Fibroblast of the conjunctiva (primary cell): Measurements from ENCODE around the gene PRKAB1.

Source experiments
- DNase-seq: peaks from one replicate; pipeline ENCODE4 v3.0.0-alpha.2; 2010; ENCODE audit warnings: low read depth

PRKAB1 gene

GRCh38 chr12:119712721-119713120, 44.8 kb downstream of the PRKAB1 start:
- no peak for DNase-seq

- no peak for DNase-seq
Observed at GRCh38 chr12:119713551-119714031, 45.7 kb downstream of the PRKAB1 start.

DNA sequence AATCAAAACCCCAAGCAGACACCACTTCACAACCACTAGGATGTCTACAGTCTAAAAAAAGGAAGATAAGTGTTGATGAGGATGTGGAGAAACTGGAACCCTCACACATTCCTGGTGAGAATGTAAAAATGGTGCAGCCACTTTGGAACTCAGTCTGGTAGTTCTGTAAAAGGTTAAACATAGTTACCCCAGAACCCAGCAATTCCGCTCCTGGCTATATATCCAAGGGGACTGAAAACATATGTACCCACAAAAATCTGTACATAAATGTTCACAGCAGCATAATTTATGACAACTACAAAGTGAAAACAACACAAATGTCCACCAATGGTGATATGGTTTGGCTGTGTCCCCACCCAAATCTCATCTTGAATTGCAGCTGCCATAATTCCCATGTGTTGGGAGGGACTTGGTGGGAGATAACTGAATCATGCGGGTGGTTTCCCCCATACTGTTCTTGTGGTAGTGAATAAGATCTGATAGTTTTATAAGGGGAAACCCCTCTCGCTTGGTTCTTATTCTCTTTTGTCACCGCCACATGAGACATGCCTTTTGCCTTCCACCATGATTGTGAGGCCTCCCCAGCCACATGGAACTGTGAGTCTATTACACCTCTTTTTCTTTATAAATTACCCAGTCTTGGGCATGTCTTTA, 46.8 kb downstream of the PRKAB1 start:
- no peak for DNase-seq

GRCh38 chr12:119715268-119715620, 47.3 kb downstream of the PRKAB1 start:
- DNase-seq, result no peak

GRCh38 chr12:119718141-119718540, 50.2 kb downstream of the PRKAB1 start:
- no peak for DNase-seq

GRCh38 chr12:119720349-119720748, 52.4 kb downstream of the PRKAB1 start:
- DNase-seq, result no peak

- no peak for DNase-seq
Observed at GRCh38 chr12:119721306-119721705, 53.4 kb downstream of the PRKAB1 start.

GRCh38 chr12:119725523-119725922, 57.6 kb downstream of the PRKAB1 start:
- DNase-seq, result no peak

DNA sequence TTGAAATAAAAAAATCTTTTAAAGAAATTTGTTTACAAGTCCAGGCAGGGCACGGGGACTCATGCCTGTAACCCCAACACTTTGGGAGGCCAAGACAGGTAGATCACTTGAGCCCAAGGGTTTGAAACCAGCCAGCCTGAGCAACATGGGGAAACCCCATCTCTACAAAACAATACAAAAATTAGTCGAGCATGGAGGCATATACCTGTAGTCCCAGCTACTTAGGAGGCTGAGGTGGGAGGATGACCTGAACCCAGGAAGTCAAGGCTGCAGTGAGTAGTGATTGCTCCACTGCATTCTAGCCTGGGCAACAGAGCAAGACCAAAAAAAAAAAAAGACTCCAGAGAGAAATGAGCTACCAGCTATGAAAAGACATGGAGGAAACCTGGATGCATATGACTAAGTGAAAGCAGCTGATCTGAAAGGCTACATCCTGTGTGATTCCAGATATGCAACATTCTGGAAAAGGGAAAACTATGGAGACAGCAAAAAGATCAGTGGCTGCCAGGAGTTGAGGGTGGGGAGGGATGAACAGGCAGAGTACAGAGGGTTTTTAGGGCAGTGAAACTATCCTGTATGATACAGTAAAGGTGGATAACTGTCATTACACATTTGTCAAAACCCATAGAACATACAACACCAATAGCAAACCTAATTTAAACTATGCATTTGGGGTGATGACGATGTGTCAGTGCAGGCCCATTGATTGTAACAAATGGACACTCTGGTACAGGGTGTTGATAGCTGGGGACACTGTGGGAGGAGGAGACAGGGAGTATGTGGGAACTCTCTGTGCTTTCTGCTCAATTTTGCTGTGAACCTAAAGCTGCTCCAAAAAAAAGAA, 59.9 kb downstream of the PRKAB1 start:
- DNase-seq, result no peak

DNA sequence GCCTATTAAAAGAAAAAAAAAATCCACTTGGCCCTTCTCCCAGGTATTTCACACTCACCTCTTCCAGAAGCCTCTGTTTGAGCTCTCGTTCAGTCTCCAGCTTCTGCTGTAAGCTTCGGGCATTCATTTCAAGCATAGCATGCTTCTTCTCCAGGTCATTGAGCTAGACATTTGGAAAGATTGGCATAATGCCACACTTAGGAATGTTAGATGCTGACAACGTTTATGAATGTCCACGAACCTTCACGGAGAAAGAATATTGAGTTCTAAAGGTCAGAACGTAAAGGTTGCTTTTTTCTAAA, 60.5 kb downstream of the PRKAB1 start:
- DNase-seq, result no peak

GRCh38 chr12:119729871-119730270, 61.9 kb downstream of the PRKAB1 start:
- no peak for DNase-seq

DNA sequence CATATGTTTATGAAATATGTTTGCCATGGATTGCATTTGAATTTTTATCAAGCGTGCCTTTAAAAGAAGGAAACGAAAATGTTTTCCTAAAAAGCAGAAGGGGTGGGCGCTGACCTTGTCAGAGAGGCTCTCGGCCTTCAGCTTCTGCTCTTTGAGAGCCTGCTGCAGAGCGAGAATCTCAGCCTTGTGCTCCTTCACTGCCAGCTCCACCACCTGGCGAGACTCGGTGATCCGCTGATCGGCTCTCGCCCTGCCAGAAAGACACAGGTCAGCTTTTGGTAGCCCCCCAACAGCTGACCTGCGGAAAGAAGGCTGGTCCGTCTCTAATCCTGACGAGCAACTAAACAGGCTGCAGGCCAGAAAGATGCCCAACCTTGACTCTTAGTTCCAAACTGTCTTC, 62.4 kb downstream of the PRKAB1 start:
- no peak for DNase-seq
